ENCODE measurements around the gene IL17RE.

The IL17RE gene

GRCh38 chr3:9955611-9956352 lies 53.1 kb downstream of the IL17RE start:
- no peak for DNase-seq (ENCODE audit: low spot score)

- DNase-seq (ENCODE audit: low spot score): no peak
These were observed 54.6 kb downstream of the IL17RE start for GRCh38 chr3:9957214-9957613.

GRCh38 chr3:9965200-9965875 lies 62.7 kb downstream of the IL17RE start:
- DNase-seq (ENCODE audit: low spot score): no peak

Measured in putamen (tissue), 1 donor.